ENCODE measurements around the gene RHOG.
"Not testable (repeated sequence)": the region's sequence is repeated elsewhere in the genome, so short reads cannot be mapped to it uniquely, and the experiment has no call there.

Gene RHOG

DNA sequence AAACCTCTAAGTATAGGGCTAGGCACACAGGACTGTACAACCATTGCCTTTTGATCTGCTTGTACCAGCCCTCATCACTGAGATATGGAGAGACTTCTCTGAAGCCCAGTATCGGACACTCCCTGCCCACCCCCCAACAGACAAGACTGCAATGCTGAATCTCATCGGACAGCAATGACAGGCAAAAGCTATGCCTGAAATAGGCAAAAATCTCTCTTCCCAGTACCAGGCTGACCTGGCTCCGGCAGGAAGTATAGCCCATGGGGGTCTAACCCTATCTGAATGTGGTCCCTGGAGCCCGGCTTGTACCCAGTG is 6.5 kb downstream of the RHOG start:
- no peak for DNase-seq (ENCODE audit: low read depth, low spot score)

DNA sequence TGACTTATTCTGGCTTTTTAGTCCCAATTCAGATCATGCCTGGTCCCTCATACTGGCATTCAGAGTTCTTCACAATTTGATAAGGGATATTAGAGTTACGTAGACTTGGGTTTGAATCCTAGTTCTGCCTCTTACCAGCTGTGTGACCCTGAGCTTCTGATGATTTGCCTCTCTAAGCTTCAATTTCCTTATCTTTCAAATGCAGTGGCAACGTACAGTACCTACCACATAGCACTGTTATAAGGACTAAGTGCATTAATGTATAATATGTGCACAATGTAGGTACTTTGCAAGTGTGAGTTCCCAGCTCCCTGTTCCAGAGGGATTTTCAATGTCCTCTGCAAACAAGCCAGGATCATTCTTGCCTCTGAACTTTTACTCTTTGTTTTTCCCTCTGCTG is 7.3 kb downstream of the RHOG start:
- DNase-seq (ENCODE audit: low read depth, low spot score), result no peak

GRCh38 chr11:3832816-3833215 is 7.9 kb downstream of the RHOG start:
- no peak for DNase-seq (ENCODE audit: low read depth, low spot score)

GRCh38 chr11:3831378-3832239 is 9.2 kb downstream of the RHOG start:
- no peak for DNase-seq (ENCODE audit: low read depth, low spot score)

DNA sequence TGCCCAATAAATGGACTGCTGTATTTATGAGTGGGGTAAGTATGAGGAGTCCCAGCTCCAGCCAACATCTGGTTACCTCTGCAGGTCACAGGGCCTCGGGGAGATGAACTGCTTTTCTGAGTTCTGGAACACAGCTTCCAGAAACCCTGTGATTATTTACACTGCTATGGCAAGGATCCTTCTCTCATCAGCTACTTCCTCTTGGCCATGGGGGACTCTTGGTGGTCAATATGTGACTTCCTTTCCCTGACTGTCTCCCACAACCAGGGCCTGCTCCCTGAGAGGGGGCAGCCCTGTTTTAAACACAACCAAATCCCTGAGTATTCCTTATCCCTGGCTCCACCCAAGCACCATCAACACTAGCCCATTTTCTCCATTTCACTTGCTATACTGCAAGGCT is 10.0 kb downstream of the RHOG start:
- DNase-seq (ENCODE audit: low read depth, low spot score), result no peak

DNA sequence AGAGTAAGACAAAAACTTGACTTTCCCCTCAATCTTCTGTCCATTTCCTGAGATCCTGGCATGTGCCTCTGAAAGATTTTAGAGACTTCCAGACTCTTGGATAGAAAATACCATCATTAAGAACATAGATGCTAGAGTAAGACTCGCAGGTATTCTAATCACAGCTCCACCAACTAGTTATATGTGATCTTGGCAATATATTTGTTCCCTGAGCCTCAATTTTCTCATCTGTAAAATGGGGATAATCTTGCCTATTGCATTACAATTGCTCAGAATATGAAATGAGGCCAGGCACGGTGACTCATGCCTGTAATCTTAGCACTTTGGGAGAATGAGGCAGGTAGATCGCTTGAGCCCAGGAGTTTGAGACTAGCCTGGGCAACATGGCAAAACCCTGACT is 10.7 kb downstream of the RHOG start:
- no peak for DNase-seq (ENCODE audit: low read depth, low spot score)

DNA sequence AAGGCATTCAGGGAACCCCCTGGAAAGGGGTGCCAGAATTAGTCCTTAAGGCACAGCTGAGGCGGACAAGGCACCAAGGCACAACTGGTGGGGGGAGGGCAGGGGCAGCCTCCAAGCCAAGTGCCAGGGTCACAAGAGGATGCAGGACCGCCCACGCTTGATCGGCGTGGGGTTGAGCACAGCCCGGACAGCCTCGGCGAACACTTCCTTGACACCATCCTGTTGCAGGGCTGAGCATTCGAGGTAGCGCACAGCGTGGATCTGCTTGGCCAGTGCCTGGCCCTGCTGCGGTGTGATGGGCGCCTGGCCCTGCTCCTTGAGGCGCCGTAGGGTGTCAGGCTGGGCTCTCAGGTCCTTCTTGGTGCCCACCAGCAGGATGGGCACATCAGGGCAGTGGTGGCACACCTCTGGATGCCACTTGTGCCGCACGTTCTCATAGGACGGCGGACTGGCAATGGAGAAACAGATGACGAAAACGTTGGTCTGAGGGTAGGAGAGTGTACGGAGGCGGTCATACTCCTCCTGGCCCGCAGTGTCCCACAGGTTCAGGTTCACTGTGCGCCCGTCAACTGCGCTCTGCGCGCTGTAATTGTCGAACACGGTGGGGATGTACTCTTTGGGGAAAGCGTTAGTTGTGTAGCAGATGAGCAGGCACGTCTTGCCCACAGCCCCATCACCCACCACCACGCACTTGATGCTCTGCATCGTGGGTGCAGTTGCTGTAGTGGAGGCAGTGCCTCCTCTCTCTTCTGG is 13.1 kb downstream of the RHOG start:
- no peak for DNase-seq (ENCODE audit: low read depth, low spot score)

GRCh38 chr11:3826721-3827120 is 14.0 kb downstream of the RHOG start:
- DNase-seq (ENCODE audit: low read depth, low spot score), result no peak

DNA sequence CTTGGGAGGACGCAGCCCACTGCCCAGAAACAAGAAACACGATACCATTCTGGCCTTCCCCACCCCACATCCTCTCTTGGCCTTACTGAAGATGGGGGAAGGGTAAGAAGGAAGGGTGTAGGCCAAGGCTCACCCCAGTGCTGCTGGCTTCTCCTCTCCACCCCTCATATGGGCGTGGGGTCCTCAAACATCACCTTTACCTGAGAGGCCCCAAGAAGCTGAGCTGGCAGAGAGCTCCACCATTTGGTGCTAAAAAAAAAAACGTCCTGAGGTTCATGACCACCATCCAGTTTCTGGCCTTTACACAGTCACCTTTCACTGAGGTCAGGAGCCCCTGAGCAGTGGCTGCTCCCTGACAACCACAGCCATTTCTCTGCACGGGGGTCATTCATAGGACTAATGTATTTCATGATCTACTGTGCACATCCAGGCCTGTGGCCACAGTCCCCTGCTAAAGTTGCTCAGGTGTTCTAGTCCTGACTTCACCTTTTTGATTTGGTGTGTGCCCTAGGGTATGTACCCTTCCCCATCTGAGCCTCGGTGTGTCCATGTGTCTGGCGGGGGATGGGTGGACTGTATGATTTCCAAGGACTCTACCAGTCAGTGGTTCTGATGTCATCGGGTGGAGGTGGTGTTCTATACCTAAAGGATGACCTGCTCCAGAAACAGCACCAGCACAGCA is 15.1 kb downstream of the RHOG start:
- DNase-seq (ENCODE audit: low read depth, low spot score), result no peak

- no peak for DNase-seq (ENCODE audit: low read depth, low spot score)
Measured at GRCh38 chr11:3824714-3825472, 15.9 kb downstream of the RHOG start.

GRCh38 chr11:3823762-3824506 is 16.8 kb downstream of the RHOG start:
- DNase-seq (ENCODE audit: low read depth, low spot score), result no peak

- DNase-seq (ENCODE audit: low read depth, low spot score), result no peak
Measured at GRCh38 chr11:3823303-3823702, 17.5 kb downstream of the RHOG start.

GRCh38 chr11:3822312-3822711 is 18.4 kb downstream of the RHOG start:
- no peak for DNase-seq (ENCODE audit: low read depth, low spot score)

DNA sequence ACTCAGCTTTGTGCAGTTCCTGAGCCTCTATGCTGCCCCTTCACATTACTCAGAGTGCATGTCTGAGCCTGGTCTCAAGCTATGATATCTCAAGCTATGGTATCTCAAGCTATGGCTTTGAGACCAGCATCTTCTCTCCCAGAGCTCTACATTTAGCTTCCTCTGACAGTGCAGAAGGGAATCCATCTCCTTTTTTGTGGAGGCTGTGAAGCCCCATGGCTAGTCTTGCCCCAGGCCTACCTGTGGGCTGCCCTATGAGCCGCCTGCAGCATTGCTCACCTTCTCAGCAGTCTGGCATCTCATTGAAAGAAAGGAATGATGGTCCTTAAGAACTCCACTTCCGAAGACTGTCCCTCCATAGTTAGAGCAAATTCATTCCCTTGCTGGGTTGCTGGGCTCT is 19.8 kb downstream of the RHOG start:
- no peak for DNase-seq (ENCODE audit: low read depth, low spot score)

DNA sequence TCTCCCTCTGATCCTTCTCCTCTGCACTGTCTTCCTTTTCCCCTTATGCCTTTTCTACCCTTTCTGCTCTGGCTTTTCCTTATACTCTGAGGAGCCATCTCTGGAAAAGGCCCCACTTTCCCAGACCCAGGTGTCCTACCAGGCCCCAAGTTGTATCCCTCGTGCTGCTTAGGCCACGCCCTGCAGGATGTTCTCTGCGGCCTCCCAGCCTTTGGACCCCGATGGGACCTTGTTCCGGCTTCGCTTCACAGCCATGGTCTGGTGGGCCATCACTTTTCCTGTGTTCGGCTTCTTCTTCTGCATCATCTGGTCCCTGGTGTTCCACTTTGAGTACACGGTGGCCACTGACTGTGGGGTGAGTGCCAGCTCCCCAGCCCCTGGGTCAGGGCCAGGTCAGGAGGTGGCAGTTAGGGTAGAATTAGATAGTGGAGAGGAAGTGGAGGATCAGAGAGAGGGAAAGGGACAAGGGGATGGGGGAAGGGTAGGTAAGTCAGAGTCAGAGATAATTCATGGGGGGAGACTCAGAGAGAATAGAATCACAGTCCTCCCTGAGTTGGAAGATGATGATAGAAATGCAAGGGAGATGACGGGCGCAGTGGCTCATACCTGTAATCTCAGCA is 23.5 kb downstream of the RHOG start:
- no peak for DNase-seq (ENCODE audit: low read depth, low spot score)

DNA sequence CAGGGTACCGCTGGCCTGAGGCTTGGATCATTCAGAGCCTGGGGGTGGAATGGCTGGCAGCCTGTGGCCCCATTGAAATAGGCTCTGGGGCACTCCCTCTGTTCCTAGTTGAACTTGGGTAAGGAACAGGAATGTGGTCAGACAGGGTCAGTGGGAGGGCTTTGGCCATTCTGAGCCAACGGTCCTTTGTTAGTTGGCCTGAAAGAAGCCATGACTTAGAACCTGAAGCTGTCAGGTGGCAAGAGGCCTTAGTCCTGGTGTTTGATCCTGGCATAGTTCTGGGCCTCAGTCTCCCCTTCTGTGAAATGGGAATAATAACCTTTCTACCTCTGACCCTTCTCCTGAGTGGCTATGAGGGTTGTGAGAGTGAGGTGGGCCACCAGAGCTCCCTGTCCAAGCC is 24.1 kb downstream of the RHOG start:
- no peak for DNase-seq (ENCODE audit: low read depth, low spot score)

DNA sequence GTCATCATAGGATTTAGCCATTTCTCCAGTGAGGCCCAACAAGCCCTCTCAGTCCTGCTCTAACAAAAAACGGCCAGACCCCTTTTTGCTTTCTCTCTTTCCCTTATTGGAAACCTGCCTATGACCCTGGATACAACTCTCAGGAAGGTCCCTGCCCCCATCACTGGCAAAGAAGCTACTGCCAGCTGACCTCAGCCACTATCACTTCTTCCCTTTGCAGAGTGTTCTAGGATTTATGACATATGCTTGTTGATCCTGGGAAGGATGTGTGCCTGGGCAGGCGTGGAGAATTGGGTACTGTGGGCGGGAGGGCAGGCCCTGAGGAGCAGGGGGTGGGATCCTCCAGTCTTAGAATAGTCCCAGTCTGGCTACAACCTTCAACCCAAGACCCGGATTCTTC is 24.9 kb downstream of the RHOG start:
- no peak for DNase-seq (ENCODE audit: low read depth, low spot score)

- DNase-seq (ENCODE audit: low read depth, low spot score), result not testable (repeated sequence)
Measured at GRCh38 chr11:3814832-3815231, 25.9 kb downstream of the RHOG start.

GRCh38 chr11:3810951-3811350 is 29.8 kb downstream of the RHOG start:
- DNase-seq (ENCODE audit: low read depth, low spot score), result no peak

GRCh38 chr11:3810446-3810845 is 30.3 kb downstream of the RHOG start:
- no peak for DNase-seq (ENCODE audit: low read depth, low spot score)

DNA sequence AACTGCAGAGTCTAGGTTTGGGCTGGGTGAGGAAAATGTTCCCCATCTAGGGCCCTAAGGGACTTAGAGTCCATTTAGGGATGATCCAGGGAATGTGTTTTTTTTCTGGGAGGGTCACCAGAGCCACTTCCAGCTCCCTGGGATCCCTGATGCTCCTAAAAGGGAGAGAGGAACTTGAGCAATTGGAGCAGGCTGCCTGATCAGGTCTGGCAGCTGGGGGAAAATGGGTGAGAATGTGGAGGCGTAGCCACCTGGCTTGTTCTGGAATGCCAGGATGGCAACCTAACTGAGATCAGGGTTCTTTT is 31.2 kb downstream of the RHOG start:
- DNase-seq (ENCODE audit: low read depth, low spot score), result no peak
